ENCODE results near the gene TMUB2.

DNA sequence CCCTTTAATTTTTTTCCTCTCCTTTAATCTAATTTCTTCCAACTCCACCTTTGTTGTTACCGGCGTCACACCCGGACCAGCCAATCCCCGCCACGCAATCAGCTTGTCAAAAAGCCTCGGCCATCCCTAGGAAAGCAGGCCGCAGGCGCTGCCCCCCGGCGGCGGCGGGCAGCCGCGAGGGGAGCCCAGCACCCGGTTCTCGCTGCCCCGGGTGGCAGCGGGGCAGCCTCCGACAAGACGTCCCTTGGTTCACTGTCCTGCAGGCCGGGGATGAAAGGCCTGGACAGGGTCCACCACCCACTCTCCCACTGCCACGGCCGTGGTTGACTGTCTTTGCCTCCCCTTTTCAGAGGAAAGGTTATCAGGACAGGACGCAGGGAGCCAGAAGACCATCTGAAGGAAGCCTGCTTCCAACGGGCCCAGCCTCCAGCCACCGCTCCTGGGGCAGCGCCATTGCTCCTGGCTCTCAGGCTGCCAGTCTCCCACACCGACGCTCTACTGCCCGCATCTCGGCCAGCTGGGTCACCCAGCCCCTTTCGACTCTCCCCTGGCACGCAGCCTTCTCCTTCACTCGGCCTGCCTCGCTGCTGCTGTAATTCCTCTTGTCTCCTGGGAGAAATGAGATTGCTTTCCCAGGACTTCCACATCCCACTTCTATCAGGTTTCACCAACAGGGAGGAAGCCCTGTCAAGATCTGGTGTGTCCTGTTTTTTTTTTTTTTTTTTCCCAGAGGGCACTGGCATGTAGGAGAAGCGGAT, 35.5 kb downstream of the TMUB2 start:
- TF ChIP-seq, protein P1, sequence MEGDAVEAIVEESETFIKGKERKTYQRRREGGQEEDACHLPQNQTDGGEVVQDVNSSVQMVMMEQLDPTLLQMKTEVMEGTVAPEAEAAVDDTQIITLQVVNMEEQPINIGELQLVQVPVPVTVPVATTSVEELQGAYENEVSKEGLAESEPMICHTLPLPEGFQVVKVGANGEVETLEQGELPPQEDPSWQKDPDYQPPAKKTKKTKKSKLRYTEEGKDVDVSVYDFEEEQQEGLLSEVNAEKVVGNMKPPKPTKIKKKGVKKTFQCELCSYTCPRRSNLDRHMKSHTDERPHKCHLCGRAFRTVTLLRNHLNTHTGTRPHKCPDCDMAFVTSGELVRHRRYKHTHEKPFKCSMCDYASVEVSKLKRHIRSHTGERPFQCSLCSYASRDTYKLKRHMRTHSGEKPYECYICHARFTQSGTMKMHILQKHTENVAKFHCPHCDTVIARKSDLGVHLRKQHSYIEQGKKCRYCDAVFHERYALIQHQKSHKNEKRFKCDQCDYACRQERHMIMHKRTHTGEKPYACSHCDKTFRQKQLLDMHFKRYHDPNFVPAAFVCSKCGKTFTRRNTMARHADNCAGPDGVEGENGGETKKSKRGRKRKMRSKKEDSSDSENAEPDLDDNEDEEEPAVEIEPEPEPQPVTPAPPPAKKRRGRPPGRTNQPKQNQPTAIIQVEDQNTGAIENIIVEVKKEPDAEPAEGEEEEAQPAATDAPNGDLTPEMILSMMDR (conservative IDR thresholded peaks at IDR 0.05 in 1 of 2, IDR thresholded peaks at IDR 0.05 in 1 of 2; ENCODE audit: low read depth in 1 of 2, low read length in 2 of 2): peak; percentile 13 to 17
- TF ChIP-seq EZH2 (IDR thresholded peaks at IDR 0.05; ENCODE audit: low read length, missing control alignments): no peak

Measured in fibroblast of lung (primary cell).